Keratinocyte (primary cell): ENCODE data around the gene SNTG2. TPM values are rescaled to one million over a fixed set of nuclear protein-coding genes. Genes with fewer than 3 reads are reported as not detected.

ENCODE experiments used
- DNase-seq: peaks from one replicate; pipeline ENCODE4 v3.0.0-alpha.2; 2011; ENCODE audit warnings: low read depth, missing footprints, low spot score
- FAIRE-seq: peaks from 2 replicates; lab custom pipeline; 2011; peaks lifted over from hg19 to GRCh38; lab: Jason Lieb, UNC
- H2AFZ ChIP-seq: 2 replicates; pipeline ENCODE4 v1.6.0; 2012; ENCODE audit warnings: low read length, control low read depth, inconsistent platforms; ENCODE audit not compliant: control insufficient read depth
- H3K27ac ChIP-seq: 2 replicates; pipeline ENCODE4 v1.5.1; 2011; ENCODE audit warnings: low read length; ENCODE audit not compliant: control insufficient read depth, insufficient read depth
- H3K27me3 ChIP-seq: 3 replicates; pipeline ENCODE4 v1.6.0; 2011; ENCODE audit warnings: low read length; ENCODE audit not compliant: control insufficient read depth, insufficient read depth; ENCODE audit errors: extremely low read depth
- H3K36me3 ChIP-seq, 2 experiments: 2 replicates in 1 of 2; 3 replicates in 1 of 2; pipeline ENCODE4 v1.5.1; 2011; ENCODE audit warnings: low read length in 2 of 2, mild to moderate bottlenecking in 1 of 2; ENCODE audit not compliant: control insufficient read depth in 2 of 2, insufficient read depth in 2 of 2; ENCODE audit errors: extremely low read depth in 1 of 2
- H3K4me1 ChIP-seq: 3 replicates; pipeline ENCODE4 v1.5.1; 2011; ENCODE audit warnings: low read length; ENCODE audit not compliant: control insufficient read depth, insufficient read depth; ENCODE audit errors: extremely low read depth
- H3K4me2 ChIP-seq: 3 replicates; pipeline ENCODE4 v1.6.0; 2011; ENCODE audit warnings: low read depth, low read length; ENCODE audit not compliant: control insufficient read depth, insufficient read depth; ENCODE audit errors: extremely low read depth
- H3K4me3 ChIP-seq, 3 experiments: fragments of 200-600 bp in 1 of 3; sonication (generic) in 1 of 3; 2 replicates in 2 of 3; 3 replicates in 1 of 3; pipeline ENCODE4 v1.5.1; 2011 to 2016; ENCODE audit warnings: low read length in 3 of 3, mild to moderate bottlenecking in 3 of 3, control low read depth in 2 of 3, inconsistent platforms in 1 of 3, low read depth in 1 of 3, mixed read lengths in 1 of 3, mixed run types in 1 of 3, moderate library complexity in 1 of 3; ENCODE audit not compliant: control insufficient read depth in 2 of 3, insufficient read depth in 2 of 3; ENCODE audit errors: extremely low read depth in 1 of 3
- H3K79me2 ChIP-seq: 2 replicates; pipeline ENCODE4 v1.6.0; 2012; ENCODE audit warnings: low read length; ENCODE audit not compliant: control insufficient read depth, insufficient read depth
- H3K9ac ChIP-seq: 3 replicates; pipeline ENCODE4 v1.6.0; 2011; ENCODE audit warnings: low read length; ENCODE audit not compliant: control insufficient read depth, insufficient read depth; ENCODE audit errors: extremely low read depth
- H3K9me1 ChIP-seq: 3 replicates; pipeline ENCODE4 v1.6.0; 2011; ENCODE audit warnings: low read length; ENCODE audit not compliant: control insufficient read depth, insufficient read depth; ENCODE audit errors: extremely low read depth
- H3K9me3 ChIP-seq: 2 replicates; pipeline ENCODE4 v1.5.1; 2012; ENCODE audit warnings: low read depth, low read length; ENCODE audit not compliant: control insufficient read depth
- H4K20me1 ChIP-seq: 3 replicates; pipeline ENCODE4 v1.6.0; 2011; ENCODE audit warnings: low read length; ENCODE audit not compliant: control insufficient read depth, insufficient read depth; ENCODE audit errors: extremely low read depth
- CTCF ChIP-seq, 3 experiments: IDR thresholded peaks in 1 of 3; conservative IDR thresholded peaks in 1 of 3; optimal IDR thresholded peaks in 1 of 3; 2 replicates in 2 of 3; 3 replicates in 1 of 3; pipeline versions ENCODE3 to v1.5.1; 2011; ENCODE audit warnings: low read length in 3 of 3, mild to moderate bottlenecking in 3 of 3, moderate library complexity in 2 of 3, control low read depth in 1 of 3, inconsistent platforms in 1 of 3; ENCODE audit not compliant: insufficient read depth in 2 of 3; ENCODE audit errors: extremely low read depth in 1 of 3
- EZH2 ChIP-seq: IDR thresholded peaks from one replicate; pipeline ENCODE4 v1.6.1; 2012; ENCODE audit warnings: inconsistent platforms, mild to moderate bottlenecking, low read length, moderate library complexity
- dilution Hi-C: fragments of 300-500 bp; cut with MboI; formaldehyde crosslinking; loops from one replicate; pipeline ENCODE4 v1.7.0; 2020; ENCODE audit warnings: low sequenced_read_pairs; ENCODE audit not compliant: extremely low pct_ligation_motif_present
- polyA plus RNA-seq, 5 experiments: library from polyadenylated mRNA; depleted of rRNA in 3 of 5; stranded (reverse) in 3 of 5; stranded (forward) in 1 of 5; unstranded in 1 of 5; fragments of >200 nt; gene quantifications; 1 replicate in 1 of 5; 2 replicates in 3 of 5; 3 replicates in 1 of 5; pipeline versions ENCODE4 v1.2.1 to v1.2.3, GENCODE V29; 2011 to 2012; ENCODE audit warnings: missing spikeins in 2 of 5, low read depth in 1 of 5, low replicate concordance in 1 of 5

SNTG2 gene
- polyA plus RNA-seq, 1 donor (not counting 4 experiments of a cell fraction or from before 2014, with no cell fraction given) = not detected

- dilution Hi-C loops = no loop called here
Observed at GRCh38 chr2:980176-980575, 29.5 kb downstream of the SNTG2 start.

GRCh38 chr2:981258-981657 lies 30.6 kb downstream of the SNTG2 start:
- Histone ChIP-seq H3K79me2 (no peaks in the 10 kb centered on the region), H3K9me1 (no peaks in the 10 kb centered on the region), H3K36me3 (no peaks in the 10 kb centered on the region), H3K9ac (no peak overlapping the region), H3K9me3 (peaks cover 7% of the 10 kb centered on the region), H3K4me3 (no peak overlapping the region), H2AFZ (no peak overlapping the region), H3K27me3 (no peaks in the 10 kb centered on the region), H4K20me1 (no peaks in the 10 kb centered on the region), H3K4me1 (no peaks in the 10 kb centered on the region), H3K4me2 (no peak overlapping the region), H3K27ac (no peak overlapping the region)
- dilution Hi-C loops = no loop called here
- TF ChIP-seq CTCF (optimal IDR thresholded peaks at IDR 0.05 in 1 of 3, IDR thresholded peaks at IDR 0.05 in 1 of 3, conservative IDR thresholded peaks at IDR 0.05 in 1 of 3; ENCODE audit: extremely low read depth in 1 of 3, insufficient read depth in 2 of 3, low read length in 3 of 3) = no peak
- TF ChIP-seq EZH2 = no peak
- FAIRE-seq (no peak), DNase-seq (no peak)

More at GRCh38 chr2:980176-980575, 29.5 kb downstream of the SNTG2 start:
- Histone ChIP-seq H3K27ac (no peak overlapping the region), H3K4me1 (no peaks in the 10 kb centered on the region), H3K9me1 (no peaks in the 10 kb centered on the region), H3K27me3 (no peaks in the 10 kb centered on the region), H4K20me1 (no peaks in the 10 kb centered on the region), H2AFZ (no peak overlapping the region), H3K4me3 (no peak overlapping the region), H3K79me2 (no peaks in the 10 kb centered on the region), H3K4me2 (no peak overlapping the region), H3K9ac (no peak overlapping the region), H3K9me3 (peaks cover 7% of the 10 kb centered on the region), H3K36me3 (no peaks in the 10 kb centered on the region)
- TF ChIP-seq CTCF (optimal IDR thresholded peaks at IDR 0.05 in 1 of 3, IDR thresholded peaks at IDR 0.05 in 1 of 3, conservative IDR thresholded peaks at IDR 0.05 in 1 of 3; ENCODE audit: extremely low read depth in 1 of 3, insufficient read depth in 2 of 3, low read length in 3 of 3) = no peak
- DNase-seq (no peak), FAIRE-seq (no peak)
